Panc1 (cell line): ENCODE measurements around the gene TRIM36.
A peak's percentile ranks its signal among the peaks of the same experiment; 100 is the strongest.

Source experiments
- CTCF ChIP-seq: fragments of 450-650 bp; IDR thresholded peaks from 2 replicates; pipeline ENCODE4 v1.5.1; 2017; ENCODE audit warnings: mild to moderate bottlenecking
- POLR2AphosphoS5 ChIP-seq: IDR thresholded peaks from 2 replicates; pipeline ENCODE4 v1.6.1; 2012; ENCODE audit warnings: mild to moderate bottlenecking, low read depth, low read length, moderate library complexity
- TCF7L2 ChIP-seq: IDR thresholded peaks from 2 replicates; pipeline ENCODE4 v1.6.1; 2011; ENCODE audit warnings: mild to moderate bottlenecking, low read depth, low read length, inconsistent platforms

GRCh38 chr5:115098041-115098702, 71.5 kb downstream of the TRIM36 start:
- TF ChIP-seq CTCF: peak; percentile 78
- TF ChIP-seq POLR2AphosphoS5: no peak
- no peak for TF ChIP-seq TCF7L2
